Measurements from ENCODE around the gene MPL.

GRCh38 chr1:43302721-43303470, 34.7 kb upstream of the MPL start:
- TF ChIP-seq NFE2L1 (CRISPR knock-in tag; IDR thresholded peaks at IDR 0.05; ENCODE audit: borderline replicate concordance) (no peak), EP300 (IDR thresholded peaks at IDR 0.05; ENCODE audit: low read depth in 2 of 2, low read length in 2 of 2) (no peak), EP300 (CRISPR knock-in tag; IDR thresholded peaks at IDR 0.05; ENCODE audit: borderline replicate concordance) (no peak), SNAPC4 (CRISPR knock-in tag; IDR thresholded peaks at IDR 0.05) (no peak)

Data from HepG2 (cell line).